SK-MEL-5 (cell line): ENCODE measurements around the gene STX12. TPM values are rescaled to one million over a fixed set of nuclear protein-coding genes. Genes with fewer than 3 reads are reported as not detected.
"Not testable (repeated sequence)": the region's sequence is repeated elsewhere in the genome, so short reads cannot be mapped to it uniquely, and the experiment has no call there.

Experiments used
- DNase-seq: peaks from one replicate; pipeline ENCODE4 v3.0.0-alpha.2; 2016; ENCODE audit warnings: low read depth, low spot score
- in situ Hi-C: cut with HindIII; loops from 2 replicates; pipeline ENCODE4 v1.10.0; 2016; ENCODE audit warnings: low sequenced_read_pairs, high pct_unique_total_duplicates, low pct_unique_long_range_greater_than_20kb
- total RNA-seq: library from RNA; depleted of rRNA; stranded (reverse); fragments of >200 nt; shearing (Covaris generic); gene quantifications from 2 replicates; pipeline ENCODE4 v1.2.3, GENCODE V29; 2014

The STX12 gene
- total RNA-seq, 1 experiment from 2014 or later = 30.5 TPM

- DNase-seq = no peak
- in situ Hi-C loops = no loop called here
Observed at GRCh38 chr1:27772036-27772931, 735 bp upstream of the STX12 start.

- in situ Hi-C loops = no loop called here
Observed at GRCh38 chr1:27773826-27774445, 917 bp downstream of the STX12 start.

GRCh38 chr1:27774654-27775053, 1.6 kb downstream of the STX12 start:
- in situ Hi-C loops = no loop called here
- no peak for DNase-seq

More at GRCh38 chr1:27773826-27774445, 917 bp downstream of the STX12 start:
- DNase-seq = no peak

- DNase-seq, in situ Hi-C loops: not testable (repeated sequence)
Observed at GRCh38 chr1:27775336-27775735, 2.3 kb downstream of the STX12 start.

- in situ Hi-C loops = not testable (repeated sequence)
Observed at GRCh38 chr1:27776276-27776675, 3.3 kb downstream of the STX12 start.

GRCh38 chr1:27778056-27778455, 5.0 kb downstream of the STX12 start:
- in situ Hi-C loops = no loop called here
- no peak for DNase-seq

More at GRCh38 chr1:27776276-27776675, 3.3 kb downstream of the STX12 start:
- DNase-seq = not testable (repeated sequence)

- DNase-seq = no peak
- in situ Hi-C loops = no loop called here
Observed at GRCh38 chr1:27779122-27779521, 6.1 kb downstream of the STX12 start.

GRCh38 chr1:27782950-27783349, 9.9 kb downstream of the STX12 start:
- no peak for DNase-seq
- in situ Hi-C loops = no loop called here

GRCh38 chr1:27784700-27785099, 11.7 kb downstream of the STX12 start:
- in situ Hi-C loops = no loop called here
- no peak for DNase-seq

- no peak for DNase-seq
- in situ Hi-C loops = no loop called here
Observed at GRCh38 chr1:27785781-27786455, 12.9 kb downstream of the STX12 start.

- in situ Hi-C loops = no loop called here
- DNase-seq = peak; percentile 73
Observed at GRCh38 chr1:27787895-27788294, 14.9 kb downstream of the STX12 start.

- in situ Hi-C loops = no loop called here
- no peak for DNase-seq
Observed at GRCh38 chr1:27789540-27790041, 16.6 kb downstream of the STX12 start.

GRCh38 chr1:27790270-27790669, 17.3 kb downstream of the STX12 start:
- in situ Hi-C loops, DNase-seq: not testable (repeated sequence)

- in situ Hi-C loops = no loop called here
- no peak for DNase-seq
Observed at GRCh38 chr1:27795601-27796000, 22.6 kb downstream of the STX12 start.

GRCh38 chr1:27804791-27805190, 31.8 kb downstream of the STX12 start:
- in situ Hi-C loops = no loop called here
- no peak for DNase-seq

- no peak for DNase-seq
- in situ Hi-C loops = no loop called here
Observed at GRCh38 chr1:27806758-27807157, 33.7 kb downstream of the STX12 start.

- peak; percentile 20 for DNase-seq
- in situ Hi-C loops = no loop called here
Observed at GRCh38 chr1:27807385-27807784, 34.4 kb downstream of the STX12 start.

GRCh38 chr1:27808131-27808530, 35.1 kb downstream of the STX12 start:
- DNase-seq, in situ Hi-C loops: not testable (repeated sequence)
